C1 segment of cervical spinal cord (tissue), 14 donors: Measurements from ENCODE around the gene GAL3ST1.
"Not testable (repeated sequence)": the region's sequence is repeated elsewhere in the genome, so short reads cannot be mapped to it uniquely, and the experiment has no call there.

Source experiments
- DNase-seq, 14 donors: peaks; one replicate each; lab custom pipeline; 2025; lab: John Stamatoyannopoulos, UW

The GAL3ST1 gene

GRCh38 chr22:30596886-30597285 lies 22.4 kb upstream of the GAL3ST1 start:
- DNase-seq = no peak

GRCh38 chr22:30596199-30596598 lies 21.7 kb upstream of the GAL3ST1 start:
- no peak for DNase-seq

- DNase-seq = not testable (repeated sequence)
Measured at GRCh38 chr22:30592360-30592713, 17.9 kb upstream of the GAL3ST1 start.

- DNase-seq = peak; percentile 39 to 95 (median 88)
Measured at GRCh38 chr22:30591588-30592359, 17.3 kb upstream of the GAL3ST1 start, which contains the start of gene PES1. TSS of gene PES1 (minus strand) at chr22:30591910. CDS start at chr22:30591833, 77 bp downstream.

GRCh38 chr22:30591191-30591587 lies 16.7 kb upstream of the GAL3ST1 start:
- DNase-seq = no peak

GRCh38 chr22:30586414-30586813 lies 11.9 kb upstream of the GAL3ST1 start:
- DNase-seq = no peak

GRCh38 chr22:30584441-30584840 lies 10.0 kb upstream of the GAL3ST1 start:
- no peak for DNase-seq

- peak in 8 of 14 donors; percentile 7 to 54 (median 22) for DNase-seq
Measured at GRCh38 chr22:30582788-30583545, 8.5 kb upstream of the GAL3ST1 start.

GRCh38 chr22:30582051-30582450 lies 7.6 kb upstream of the GAL3ST1 start:
- no peak for DNase-seq

- peak in 1 of 14 donors; percentile 7 for DNase-seq
Measured at GRCh38 chr22:30580896-30581295, 6.4 kb upstream of the GAL3ST1 start.

- no peak for DNase-seq
Measured at GRCh38 chr22:30578481-30578880, 4.0 kb upstream of the GAL3ST1 start.

- DNase-seq = peak in 1 of 14 donors; percentile 24
Measured at GRCh38 chr22:30575859-30576258, 1.4 kb upstream of the GAL3ST1 start.

GRCh38 chr22:30574997-30575671 lies 669 bp upstream of the GAL3ST1 start:
- DNase-seq = peak in 8 of 14 donors; percentile 48 to 76 (median 60)

GRCh38 chr22:30573594-30574094 lies 821 bp downstream of the GAL3ST1 start:
- peak in 6 of 14 donors; percentile 7 to 44 (median 40) for DNase-seq

- peak in 11 of 14 donors; percentile 11 to 74 (median 34) for DNase-seq
Measured at GRCh38 chr22:30572840-30573593, 1.4 kb downstream of the GAL3ST1 start.

GRCh38 chr22:30572210-30572609 lies 2.3 kb downstream of the GAL3ST1 start:
- DNase-seq = no peak

GRCh38 chr22:30569674-30570202 lies 4.7 kb downstream of the GAL3ST1 start:
- no peak for DNase-seq

- DNase-seq = no peak
Measured at GRCh38 chr22:30568137-30568805, 6.2 kb downstream of the GAL3ST1 start.

GRCh38 chr22:30567277-30567676 lies 7.2 kb downstream of the GAL3ST1 start:
- not testable (repeated sequence) for DNase-seq

GRCh38 chr22:30566125-30566524 lies 8.3 kb downstream of the GAL3ST1 start:
- no peak for DNase-seq
